Upper lobe of left lung (tissue), 4 donors: ENCODE results near the gene HPN.

Source experiments
- CTCF ChIP-seq, 6 experiments: fragments of 450-650 bp in 4 of 6; fragments of 200-600 bp in 2 of 6; sonication (generic) in 2 of 6; IDR thresholded peaks; one replicate each; pipeline ENCODE4 v1.5.1; 2016 to 2019; ENCODE audit warnings: antibody characterized with exemption in 6 of 6
- POLR2A ChIP-seq, 4 donors: fragments of 450-650 bp; IDR thresholded peaks; one replicate each; pipeline ENCODE4 v1.5.1; 2016 to 2017; ENCODE audit warnings: antibody characterized with exemption in 4 of 4, mild to moderate bottlenecking in 2 of 4
- POLR2AphosphoS5 ChIP-seq, 2 donors: sonication (generic); formaldehyde crosslinking; IDR thresholded peaks; one replicate each; pipeline ENCODE4 v1.5.1; 2017; ENCODE audit warnings: antibody characterized with exemption in 2 of 2

DNA sequence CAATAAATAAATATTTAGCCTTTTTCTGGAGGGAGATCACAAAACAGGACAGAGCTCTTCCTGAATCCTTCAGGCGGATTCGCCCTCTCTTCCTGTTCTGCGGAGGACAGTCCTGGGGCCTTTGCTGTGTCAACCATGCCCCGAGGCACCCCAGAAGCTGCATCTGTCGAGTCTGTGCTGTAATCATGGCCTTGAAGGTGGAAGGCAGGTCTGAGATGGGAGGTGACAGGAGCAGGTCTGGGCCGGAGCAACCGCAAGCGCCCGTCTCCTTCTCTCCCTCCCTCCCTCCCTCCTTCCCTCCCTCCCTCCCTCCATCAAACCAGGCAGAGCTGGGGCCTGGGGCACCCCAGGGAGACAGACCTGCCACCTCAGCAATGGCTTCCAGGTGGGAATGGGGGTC is 69.5 kb downstream of the HPN start:
- no peak for TF ChIP-seq CTCF (IDR thresholded peaks at IDR 0.05)
- TF ChIP-seq POLR2AphosphoS5 (IDR thresholded peaks at IDR 0.05), result no peak
- no peak for TF ChIP-seq POLR2A (IDR thresholded peaks at IDR 0.05)
